ENCODE data around the gene ARHGEF1.
A peak's percentile ranks its signal among the peaks of the same experiment; 100 is the strongest.

ARHGEF1 gene

GRCh38 chr19:41882568-41883462 lies at the start of gene ARHGEF1:
Gene ARHGEF1 (plus strand): TSS chr19:41883184. CDS start chr19:41888083, 4,899 bp downstream.
- H4K20me1 ChIP-seq (ENCODE audit: insufficient read depth, low read length, poor library complexity, severe bottlenecking) = peaks cover 22% of the 10 kb centered on the region
- H3K9me3 ChIP-seq (ENCODE audit: insufficient read depth, low read depth, low read length) = no peaks in the 10 kb centered on the region
- peak within 1 kb of the TSS; percentile 90 for H3K9ac ChIP-seq (ENCODE audit: low read depth, low read length, poor library complexity, severe bottlenecking)
- peak within 1 kb of the TSS; percentile 86 for H3K4me2 ChIP-seq (ENCODE audit: low read depth, low read length, poor library complexity, severe bottlenecking)
- H3K27me3 ChIP-seq (ENCODE audit: insufficient read depth, low read length, poor library complexity, severe bottlenecking) = no peaks in the 10 kb centered on the region
- H3K36me3 ChIP-seq (ENCODE audit: insufficient read depth, low read length) = no peaks in the 10 kb centered on the region
- no peaks in the 10 kb centered on the region for H3K9me2 ChIP-seq (replicated peaks; ENCODE audit: low read depth, low read length)
- peaks cover 66% of the 10 kb centered on the region for H3K79me2 ChIP-seq (ENCODE audit: insufficient read depth, low read length)
- H2AFZ ChIP-seq (ENCODE audit: low read length) = peak within 1 kb of the TSS; percentile 67; the same call in 1 of the 2 replicates
- peaks cover 9% of the 10 kb centered on the region for H3F3A ChIP-seq (ENCODE audit: low read depth)
- peaks cover 35% of the 10 kb centered on the region for H3K4me1 ChIP-seq (ENCODE audit: insufficient read depth, low read length, poor library complexity, severe bottlenecking)
- TF ChIP-seq CTCF (conservative IDR thresholded peaks at IDR 0.05; ENCODE audit: low read length) (no peak), EZH2phosphoT487 (IDR thresholded peaks at IDR 0.05; ENCODE audit: borderline replicate concordance) (no peak)
- peak within 1 kb of the TSS; percentile 98 for H3K4me3 ChIP-seq (ENCODE audit: low read length, poor library complexity, severe bottlenecking)

GRCh38 chr19:41837981-41838708 lies 44.8 kb upstream of the ARHGEF1 start:
- no peaks in the 10 kb centered on the region for H3K9me2 ChIP-seq (replicated peaks; ENCODE audit: low read depth, low read length)
- no peak overlapping the region for H2AFZ ChIP-seq (ENCODE audit: low read length)
- no peaks in the 10 kb centered on the region for H3K9me3 ChIP-seq (ENCODE audit: insufficient read depth, low read depth, low read length)
- H3F3A ChIP-seq (ENCODE audit: low read depth) = no peaks in the 10 kb centered on the region
- no peaks in the 10 kb centered on the region for H3K27me3 ChIP-seq (ENCODE audit: insufficient read depth, low read length, poor library complexity, severe bottlenecking)
- H4K20me1 ChIP-seq (ENCODE audit: insufficient read depth, low read length, poor library complexity, severe bottlenecking) = no peaks in the 10 kb centered on the region
- no peak overlapping the region for H3K4me3 ChIP-seq (ENCODE audit: low read length, poor library complexity, severe bottlenecking)
- TF ChIP-seq CTCF (conservative IDR thresholded peaks at IDR 0.05; ENCODE audit: low read length) = no peak
- TF ChIP-seq EZH2phosphoT487 (IDR thresholded peaks at IDR 0.05; ENCODE audit: borderline replicate concordance) = no peak
- H3K36me3 ChIP-seq (ENCODE audit: insufficient read depth, low read length) = no peaks in the 10 kb centered on the region
- H3K9ac ChIP-seq (ENCODE audit: low read depth, low read length, poor library complexity, severe bottlenecking) = no peak overlapping the region
- no peaks in the 10 kb centered on the region for H3K79me2 ChIP-seq (ENCODE audit: insufficient read depth, low read length)
- no peak overlapping the region for H3K4me2 ChIP-seq (ENCODE audit: low read depth, low read length, poor library complexity, severe bottlenecking)
- no peaks in the 10 kb centered on the region for H3K4me1 ChIP-seq (ENCODE audit: insufficient read depth, low read length, poor library complexity, severe bottlenecking)

- H3K4me1 ChIP-seq (ENCODE audit: insufficient read depth, low read length, poor library complexity, severe bottlenecking) = no peaks in the 10 kb centered on the region
- H3K9me3 ChIP-seq (ENCODE audit: insufficient read depth, low read depth, low read length) = no peaks in the 10 kb centered on the region
- no peaks in the 10 kb centered on the region for H3K9me2 ChIP-seq (replicated peaks; ENCODE audit: low read depth, low read length)
- H3K4me2 ChIP-seq (ENCODE audit: low read depth, low read length, poor library complexity, severe bottlenecking) = no peak overlapping the region
- H3F3A ChIP-seq (ENCODE audit: low read depth) = no peaks in the 10 kb centered on the region
- H3K36me3 ChIP-seq (ENCODE audit: insufficient read depth, low read length) = no peaks in the 10 kb centered on the region
- no peaks in the 10 kb centered on the region for H3K27me3 ChIP-seq (ENCODE audit: insufficient read depth, low read length, poor library complexity, severe bottlenecking)
- no peaks in the 10 kb centered on the region for H4K20me1 ChIP-seq (ENCODE audit: insufficient read depth, low read length, poor library complexity, severe bottlenecking)
- H3K9ac ChIP-seq (ENCODE audit: low read depth, low read length, poor library complexity, severe bottlenecking) = no peak overlapping the region
- TF ChIP-seq CTCF (conservative IDR thresholded peaks at IDR 0.05; ENCODE audit: low read length) = no peak
- TF ChIP-seq EZH2phosphoT487 (IDR thresholded peaks at IDR 0.05; ENCODE audit: borderline replicate concordance) = no peak
- no peak overlapping the region for H3K4me3 ChIP-seq (ENCODE audit: low read length, poor library complexity, severe bottlenecking)
- H2AFZ ChIP-seq (ENCODE audit: low read length) = no peak overlapping the region
- no peaks in the 10 kb centered on the region for H3K79me2 ChIP-seq (ENCODE audit: insufficient read depth, low read length)
Observed at GRCh38 chr19:41839211-41839610, 43.8 kb upstream of the ARHGEF1 start.
